HEK293T (cell line): ENCODE data around the gene CCL4L2.

Experiments
- BHLHE40 ChIP-seq: fragments of 450-650 bp; IDR thresholded peaks from 2 replicates; pipeline ENCODE4 v1.6.1; 2016; ENCODE audit warnings: mild to moderate bottlenecking, moderate library complexity, borderline replicate concordance
- ELF4 ChIP-seq: fragments of 450-650 bp; IDR thresholded peaks from 2 replicates; pipeline ENCODE4 v1.6.1; 2017; ENCODE audit warnings: antibody characterized with exemption
- LEF1 ChIP-seq: fragments of 450-650 bp; IDR thresholded peaks from 2 replicates; pipeline ENCODE4 v1.6.1; 2017; ENCODE audit warnings: mild to moderate bottlenecking, borderline replicate concordance
- NFRKB ChIP-seq: fragments of 450-650 bp; IDR thresholded peaks from 2 replicates; pipeline ENCODE4 v1.6.1; 2016; ENCODE audit warnings: mild to moderate bottlenecking, moderate library complexity
- TARDBP ChIP-seq: fragments of 450-650 bp; IDR thresholded peaks from 2 replicates; pipeline ENCODE4 v1.6.1; 2016
- ZNF384 ChIP-seq: fragments of 450-650 bp; IDR thresholded peaks from 2 replicates; pipeline ENCODE4 v1.6.1; 2016

GRCh38 chr17:36183001-36183971 is 27.6 kb upstream of the CCL4L2 start:
- TF ChIP-seq BHLHE40 (no peak), NFRKB (no peak), LEF1 (no peak), TARDBP (no peak), ZNF384 (no peak), ELF4 (no peak)
